Stimulated activated CD8-positive, alpha-beta memory T cell treated with anti-CD3 and anti-CD28 coated beads, Interleukin-12 subunit alpha, Interleukin-12 subunit beta, amount 100 ng/mL, for 24 hours (primary cell): ENCODE measurements around the gene CHRND.

Source experiments
- DNase-seq: peaks from one replicate; pipeline ENCODE4 v3.0.0-alpha.2; 2020; ENCODE audit errors: extremely low read depth

Gene CHRND

GRCh38 chr2:232487385-232488096, 38.4 kb upstream of the CHRND start, which contains the start of gene ECEL1:
TSS of gene ECEL1 (minus strand) at chr2:232487834. CDS start at chr2:232486653, 1,181 bp downstream.
- DNase-seq = no peak

GRCh38 chr2:232488097-232488711, 37.8 kb upstream of the CHRND start:
- DNase-seq = no peak

GRCh38 chr2:232488721-232489300, 37.1 kb upstream of the CHRND start:
- no peak for DNase-seq

GRCh38 chr2:232489516-232490220, 36.3 kb upstream of the CHRND start:
- no peak for DNase-seq

- DNase-seq = no peak
Measured at GRCh38 chr2:232490221-232491138, 35.5 kb upstream of the CHRND start.

GRCh38 chr2:232491139-232491780, 34.7 kb upstream of the CHRND start:
- DNase-seq = no peak

- no peak for DNase-seq
Measured at GRCh38 chr2:232492236-232492848, 33.6 kb upstream of the CHRND start.

GRCh38 chr2:232492963-232493700, 32.8 kb upstream of the CHRND start:
- DNase-seq = no peak

GRCh38 chr2:232493701-232494474, 32.1 kb upstream of the CHRND start:
- no peak for DNase-seq

- no peak for DNase-seq
Measured at GRCh38 chr2:232494542-232494941, 31.4 kb upstream of the CHRND start.

GRCh38 chr2:232495292-232495691, 30.7 kb upstream of the CHRND start:
- no peak for DNase-seq

- DNase-seq = no peak
Measured at GRCh38 chr2:232496501-232497270, 29.3 kb upstream of the CHRND start.

- DNase-seq = no peak
Measured at GRCh38 chr2:232497348-232497747, 28.6 kb upstream of the CHRND start.

GRCh38 chr2:232498452-232498851, 27.5 kb upstream of the CHRND start:
- no peak for DNase-seq

GRCh38 chr2:232501331-232501771, 24.6 kb upstream of the CHRND start:
- DNase-seq = no peak

GRCh38 chr2:232501794-232502390, 24.1 kb upstream of the CHRND start:
- no peak for DNase-seq

GRCh38 chr2:232502511-232502910, 23.4 kb upstream of the CHRND start:
- DNase-seq = no peak
